Endothelial cell (in vitro differentiated cells): ENCODE measurements around the gene KIF26A. TPM values are rescaled to one million over a fixed set of nuclear protein-coding genes. Genes with fewer than 3 reads are reported as not detected.
A peak's percentile ranks its signal among the peaks of the same experiment; 100 is the strongest.

ENCODE experiments used
- DNase-seq: peaks from one replicate; pipeline ENCODE4 v3.0.0; 2021; ENCODE audit warnings: low spot score
- H3K27ac Mint-ChIP-seq: one replicate; pipeline ENCODE4 v1.8.0; 2021; ENCODE audit warnings: mixed read lengths, inconsistent platforms; ENCODE audit not compliant: unreplicated experiment
- H3K27me3 Mint-ChIP-seq: one replicate; pipeline ENCODE4 v1.8.0; 2021; ENCODE audit warnings: mild to moderate bottlenecking, moderate library complexity, mixed read lengths, inconsistent platforms; ENCODE audit not compliant: unreplicated experiment
- H3K36me3 Mint-ChIP-seq: one replicate; pipeline ENCODE4 v1.8.0; 2021; ENCODE audit warnings: mild to moderate bottlenecking, low read depth, mixed read lengths, inconsistent platforms; ENCODE audit not compliant: unreplicated experiment
- H3K4me1 Mint-ChIP-seq: one replicate; pipeline ENCODE4 v1.8.0; 2021; ENCODE audit warnings: mild to moderate bottlenecking, mixed read lengths, inconsistent platforms; ENCODE audit not compliant: unreplicated experiment
- H3K4me3 Mint-ChIP-seq: one replicate; pipeline ENCODE4 v1.8.0; 2021; ENCODE audit warnings: mild to moderate bottlenecking, mixed read lengths, inconsistent platforms; ENCODE audit not compliant: unreplicated experiment
- H3K9me3 Mint-ChIP-seq: one replicate; pipeline ENCODE4 v1.8.0; 2021; ENCODE audit warnings: mixed read lengths, inconsistent platforms; ENCODE audit not compliant: unreplicated experiment
- total RNA-seq: library from RNA; stranded (reverse); fragmentation: NEBNext Ultra II Directional; extraction: Animal tissue kit (Norgen Biotek cat#: 25700); gene quantifications from one replicate; pipeline ENCODE4 v1.2.1, GENCODE V29; 2021; ENCODE audit not compliant: unreplicated experiment
- TF ChIP-seq, protein P1 (sequence below): fragments of 200-600 bp; sonication (generic); IDR thresholded peaks from one replicate; pipeline ENCODE4 v1.5.0; 2021; ENCODE audit warnings: antibody characterized with exemption; ENCODE audit not compliant: unreplicated experiment

KIF26A gene
- total RNA-seq, 1 donor from 2014 or later = 96.9 TPM

DNA sequence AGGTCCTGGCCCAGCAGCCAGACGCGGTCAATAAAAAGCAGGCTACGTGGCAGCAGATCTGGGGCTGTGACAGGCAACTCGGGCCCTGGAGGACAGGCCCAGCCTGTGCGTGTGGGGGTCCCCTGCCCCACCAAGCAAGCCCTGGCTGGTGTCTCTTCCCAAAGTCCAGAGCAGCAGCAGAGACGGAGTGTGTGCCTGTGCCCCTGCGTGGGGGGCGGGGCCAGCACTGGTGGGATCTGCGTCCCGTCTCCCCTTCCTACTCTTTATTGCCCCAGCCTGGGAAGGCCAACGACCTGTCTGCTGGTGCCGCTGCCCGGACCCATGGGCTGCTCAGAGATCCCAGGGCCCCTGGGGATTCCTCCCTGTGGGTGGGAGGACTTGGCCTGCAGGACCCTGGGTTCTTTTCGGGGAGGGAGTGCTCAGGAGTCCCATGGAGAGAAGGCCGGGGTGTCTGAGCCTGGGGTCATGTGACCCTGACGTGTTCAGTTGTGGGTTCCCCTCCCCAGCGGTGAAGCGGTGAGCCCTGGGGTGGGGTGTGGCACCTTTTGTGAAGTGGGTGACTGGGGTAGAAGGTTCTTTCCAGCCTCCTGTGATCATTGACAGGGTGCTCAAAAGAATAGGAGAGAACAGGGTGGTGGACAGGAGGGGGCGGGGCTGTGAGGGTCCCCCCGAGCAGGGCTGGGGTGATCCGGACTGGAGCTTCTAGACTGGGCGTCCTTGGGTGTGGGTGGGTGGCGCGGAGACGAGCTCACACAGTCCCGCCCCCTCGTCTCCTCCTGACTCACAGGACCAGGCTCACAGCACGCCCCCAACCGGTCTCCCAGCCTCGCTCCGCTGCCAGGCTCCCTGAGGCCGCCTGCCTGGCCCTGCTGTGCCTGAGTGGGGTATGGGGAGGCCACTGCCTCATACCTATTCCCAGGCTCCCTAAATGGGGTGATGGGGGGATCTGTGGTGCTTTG is 30.5 kb upstream of the KIF26A start:
- TF ChIP-seq, protein P1, sequence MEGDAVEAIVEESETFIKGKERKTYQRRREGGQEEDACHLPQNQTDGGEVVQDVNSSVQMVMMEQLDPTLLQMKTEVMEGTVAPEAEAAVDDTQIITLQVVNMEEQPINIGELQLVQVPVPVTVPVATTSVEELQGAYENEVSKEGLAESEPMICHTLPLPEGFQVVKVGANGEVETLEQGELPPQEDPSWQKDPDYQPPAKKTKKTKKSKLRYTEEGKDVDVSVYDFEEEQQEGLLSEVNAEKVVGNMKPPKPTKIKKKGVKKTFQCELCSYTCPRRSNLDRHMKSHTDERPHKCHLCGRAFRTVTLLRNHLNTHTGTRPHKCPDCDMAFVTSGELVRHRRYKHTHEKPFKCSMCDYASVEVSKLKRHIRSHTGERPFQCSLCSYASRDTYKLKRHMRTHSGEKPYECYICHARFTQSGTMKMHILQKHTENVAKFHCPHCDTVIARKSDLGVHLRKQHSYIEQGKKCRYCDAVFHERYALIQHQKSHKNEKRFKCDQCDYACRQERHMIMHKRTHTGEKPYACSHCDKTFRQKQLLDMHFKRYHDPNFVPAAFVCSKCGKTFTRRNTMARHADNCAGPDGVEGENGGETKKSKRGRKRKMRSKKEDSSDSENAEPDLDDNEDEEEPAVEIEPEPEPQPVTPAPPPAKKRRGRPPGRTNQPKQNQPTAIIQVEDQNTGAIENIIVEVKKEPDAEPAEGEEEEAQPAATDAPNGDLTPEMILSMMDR = no peak
- no peak for DNase-seq
- H3K4me1 Mint-ChIP-seq = no peaks in the 10 kb centered on the region
- no peaks in the 10 kb centered on the region for H3K9me3 Mint-ChIP-seq
- no peaks in the 10 kb centered on the region for H3K36me3 Mint-ChIP-seq
- peaks cover 6% of the 10 kb centered on the region for H3K27me3 Mint-ChIP-seq
- no peak overlapping the region for H3K27ac Mint-ChIP-seq
- H3K4me3 Mint-ChIP-seq = no peak overlapping the region

DNA sequence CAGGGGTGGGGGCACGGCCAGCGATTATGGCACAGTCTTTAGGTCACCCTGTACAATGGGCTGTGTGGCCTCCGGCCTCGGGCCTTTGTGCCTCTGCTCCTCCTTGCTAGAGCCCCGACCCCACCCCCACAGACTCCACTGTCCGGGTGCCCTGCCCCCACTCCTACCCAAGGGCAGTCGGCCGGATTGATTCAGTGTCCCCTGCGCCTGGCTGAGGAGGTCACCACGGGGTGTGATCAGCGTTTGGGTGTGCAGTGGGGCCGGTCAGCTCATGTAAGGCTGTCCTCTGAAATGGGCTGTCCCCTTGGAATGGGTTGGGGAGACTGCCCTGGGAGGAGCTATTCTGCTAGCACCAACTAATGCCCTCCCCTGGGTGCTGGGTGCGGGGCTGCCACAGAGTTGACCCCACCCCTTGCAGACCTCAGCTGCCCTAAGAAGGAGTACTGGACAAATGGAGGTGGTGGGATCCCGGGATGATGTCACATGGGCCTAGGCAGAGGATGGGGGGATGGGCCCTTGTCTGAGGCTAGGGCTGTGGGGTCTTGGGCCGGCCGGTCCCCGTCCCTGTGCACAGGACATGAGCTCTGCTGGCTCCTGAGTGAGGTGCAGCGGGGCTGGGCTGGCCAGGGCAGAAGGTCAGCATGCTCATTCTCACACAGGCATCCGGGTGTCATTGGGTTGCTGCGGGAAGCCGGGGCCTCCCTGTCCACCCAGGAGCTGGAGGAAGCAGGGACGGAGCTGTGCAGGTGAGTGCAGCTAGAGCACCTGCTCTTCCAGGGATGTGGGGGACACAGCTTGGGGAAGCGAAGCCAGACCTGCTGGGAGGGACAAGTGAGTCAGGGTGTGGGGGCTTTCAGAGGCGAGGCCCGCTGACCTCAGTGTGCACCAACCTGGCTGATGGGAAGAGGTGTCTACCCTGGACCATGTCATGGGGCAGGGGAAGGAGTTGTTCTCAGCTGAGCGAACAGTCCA is 29.5 kb upstream of the KIF26A start:
- no peaks in the 10 kb centered on the region for H3K4me1 Mint-ChIP-seq
- no peak overlapping the region for H3K27ac Mint-ChIP-seq
- H3K36me3 Mint-ChIP-seq = no peaks in the 10 kb centered on the region
- H3K4me3 Mint-ChIP-seq = no peak overlapping the region
- peaks cover 6% of the 10 kb centered on the region for H3K27me3 Mint-ChIP-seq
- no peaks in the 10 kb centered on the region for H3K9me3 Mint-ChIP-seq
- TF ChIP-seq, protein P1 = no peak
- DNase-seq = no peak

DNA sequence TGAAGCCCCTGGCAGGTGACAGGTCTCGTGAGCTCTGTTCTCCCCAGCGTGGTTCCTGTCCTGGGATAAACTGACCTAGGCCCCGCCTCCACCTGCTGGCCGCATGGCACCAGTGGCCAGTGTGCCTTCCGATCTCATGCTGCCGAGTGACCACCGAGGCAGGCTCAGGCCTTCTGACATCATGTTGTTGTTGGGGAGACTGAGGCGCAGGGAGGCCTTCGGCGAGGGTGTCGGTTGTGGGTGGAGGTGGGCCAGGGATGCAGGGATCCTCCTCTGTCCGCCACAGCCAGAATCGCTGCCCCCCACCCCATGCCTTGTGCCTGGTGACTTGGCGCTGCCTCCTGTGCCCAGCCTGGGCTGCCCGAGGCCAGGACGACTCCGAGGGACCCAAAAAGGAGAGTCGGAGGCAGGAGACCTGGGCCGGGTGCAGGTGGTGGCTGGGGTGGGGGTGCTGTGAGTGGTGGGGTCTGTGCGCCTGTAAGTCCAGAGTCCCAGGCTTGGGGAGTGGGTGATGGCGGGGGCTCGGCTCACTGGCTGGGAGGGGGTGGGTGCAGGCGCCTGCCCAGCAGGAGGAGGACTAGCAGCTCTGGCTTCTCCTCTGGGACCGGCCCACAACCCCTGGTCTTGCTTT is 28.5 kb upstream of the KIF26A start:
- H3K27ac Mint-ChIP-seq = no peak overlapping the region
- no peak for DNase-seq
- no peaks in the 10 kb centered on the region for H3K4me1 Mint-ChIP-seq
- no peaks in the 10 kb centered on the region for H3K36me3 Mint-ChIP-seq
- peaks cover 9% of the 10 kb centered on the region for H3K27me3 Mint-ChIP-seq
- no peak overlapping the region for H3K4me3 Mint-ChIP-seq
- TF ChIP-seq, protein P1 = no peak
- H3K9me3 Mint-ChIP-seq = no peaks in the 10 kb centered on the region

DNA sequence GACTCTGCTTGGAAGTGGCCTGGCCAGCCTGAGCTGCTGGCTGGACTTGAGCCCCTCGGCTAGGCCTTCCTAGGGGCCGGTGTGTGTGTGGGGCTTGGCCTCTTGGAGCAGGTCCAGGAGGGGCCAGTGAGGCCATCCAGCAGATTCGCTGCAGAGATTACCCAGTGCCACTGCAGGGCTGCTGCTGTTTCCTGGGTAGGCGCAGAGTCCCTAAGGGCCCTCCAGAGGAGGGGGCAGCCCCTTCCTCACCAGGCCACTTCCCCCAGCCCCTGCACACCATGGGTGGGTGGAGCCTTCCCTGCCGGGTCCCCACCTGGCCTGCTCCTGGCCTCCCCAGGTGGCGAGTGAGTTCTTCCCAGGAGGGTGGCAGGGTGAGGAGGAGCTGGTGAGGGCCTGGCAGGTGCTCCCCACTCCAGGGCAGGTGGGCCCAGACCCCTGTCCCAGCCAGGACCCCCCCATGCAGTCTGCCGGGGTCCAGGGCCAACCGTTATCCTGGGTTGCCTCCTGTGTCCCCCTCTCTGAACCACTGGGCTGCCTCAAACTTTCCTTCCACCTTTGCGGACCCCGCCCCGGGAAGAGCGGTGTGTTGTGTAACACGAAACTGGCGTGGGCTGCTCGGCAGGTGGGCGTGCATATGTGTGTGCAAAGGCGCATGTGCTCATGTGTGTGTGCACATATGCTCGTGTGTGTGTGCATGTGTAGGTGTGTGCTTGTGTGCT is 27.7 kb upstream of the KIF26A start:
- Mint-ChIP-seq H3K4me1 (no peaks in the 10 kb centered on the region), H3K27me3 (peaks cover 14% of the 10 kb centered on the region), H3K4me3 (peak overlapping the region; percentile 56), H3K9me3 (no peaks in the 10 kb centered on the region), H3K36me3 (no peaks in the 10 kb centered on the region), H3K27ac (no peak overlapping the region)
- TF ChIP-seq, protein P1 = no peak
- no peak for DNase-seq
